ENCODE results near the gene KAZN. TPM values are rescaled to one million over a fixed set of nuclear protein-coding genes. Genes with fewer than 3 reads are reported as not detected.

KAZN gene
- total RNA-seq, 6 experiments from 2014 or later: 13.1 to 22.3 (median 20.7) TPM

GRCh38 chr1:14678011-14678638, 79.6 kb downstream of the KAZN start:
- TF ChIP-seq CTCF (IDR thresholded peaks at IDR 0.05): no peak
- Mint-ChIP-seq H3K9me3 (peaks cover 47% of the 10 kb centered on the region), H3K27ac (no peak overlapping the region), H3K36me3 (ENCODE audit: low read depth) (no peaks in the 10 kb centered on the region), H3K27me3 (ENCODE audit: insufficient read depth) (no peaks in the 10 kb centered on the region; the same call in 1 of the 2 replicates), H3K4me3 (no peak overlapping the region), H3K4me1 (ENCODE audit: low read depth) (no peaks in the 10 kb centered on the region)
- DNase-seq: no peak

GRCh38 chr1:14679027-14679688, 80.7 kb downstream of the KAZN start:
- peaks cover 46% of the 10 kb centered on the region for H3K9me3 Mint-ChIP-seq
- no peaks in the 10 kb centered on the region for H3K4me1 Mint-ChIP-seq (ENCODE audit: low read depth)
- no peaks in the 10 kb centered on the region for H3K36me3 Mint-ChIP-seq (ENCODE audit: low read depth)
- H3K4me3 Mint-ChIP-seq: no peak overlapping the region
- no peaks in the 10 kb centered on the region; the same call in 1 of the 2 replicates for H3K27me3 Mint-ChIP-seq (ENCODE audit: insufficient read depth)
- no peak for TF ChIP-seq CTCF (IDR thresholded peaks at IDR 0.05)
- no peak overlapping the region for H3K27ac Mint-ChIP-seq
- DNase-seq: no peak

DNA sequence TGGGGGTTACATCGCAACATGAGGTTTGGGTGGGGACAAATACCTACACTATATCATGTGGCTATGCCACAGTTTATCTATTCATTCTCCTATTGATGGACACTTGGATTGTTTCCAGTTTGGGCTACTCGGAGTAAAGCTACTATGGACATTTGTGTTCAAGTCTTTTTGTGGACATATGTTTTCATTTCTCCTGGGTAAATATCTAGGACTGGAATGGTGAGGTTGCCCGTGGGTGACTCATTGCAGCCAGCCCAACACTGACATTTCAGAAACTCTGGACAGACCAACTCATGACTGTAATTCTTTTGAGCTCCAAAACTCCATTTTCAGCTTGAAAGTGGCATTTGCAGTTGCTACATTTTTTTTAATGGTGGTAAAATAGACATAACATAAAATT, 82.7 kb downstream of the KAZN start:
- TF ChIP-seq CTCF (IDR thresholded peaks at IDR 0.05): no peak
- Mint-ChIP-seq H3K9me3 (peaks cover 45% of the 10 kb centered on the region), H3K36me3 (ENCODE audit: low read depth) (no peaks in the 10 kb centered on the region), H3K4me3 (no peak overlapping the region), H3K4me1 (ENCODE audit: low read depth) (no peaks in the 10 kb centered on the region), H3K27me3 (ENCODE audit: insufficient read depth) (no peaks in the 10 kb centered on the region; the same call in 1 of the 2 replicates), H3K27ac (no peak overlapping the region)
- DNase-seq: no peak

GRCh38 chr1:14682941-14683621, 84.6 kb downstream of the KAZN start:
- H3K36me3 Mint-ChIP-seq (ENCODE audit: low read depth): no peaks in the 10 kb centered on the region
- no peak for TF ChIP-seq CTCF (IDR thresholded peaks at IDR 0.05)
- H3K4me1 Mint-ChIP-seq (ENCODE audit: low read depth): no peaks in the 10 kb centered on the region
- no peak overlapping the region for H3K4me3 Mint-ChIP-seq
- no peaks in the 10 kb centered on the region; the same call in none of the 2 replicates for H3K27me3 Mint-ChIP-seq (ENCODE audit: insufficient read depth)
- no peak overlapping the region for H3K27ac Mint-ChIP-seq
- DNase-seq: no peak
- H3K9me3 Mint-ChIP-seq: peaks cover 49% of the 10 kb centered on the region

- Mint-ChIP-seq H3K4me3 (no peak overlapping the region), H3K27ac (no peak overlapping the region)
These were observed 86.6 kb downstream of the KAZN start for GRCh38 chr1:14685078-14685477.

More at GRCh38 chr1:14685078-14685477, 86.6 kb downstream of the KAZN start:
- no peak for DNase-seq
- TF ChIP-seq CTCF (IDR thresholded peaks at IDR 0.05): no peak
- H3K9me3 Mint-ChIP-seq: peaks cover 53% of the 10 kb centered on the region
- no peaks in the 10 kb centered on the region for H3K4me1 Mint-ChIP-seq (ENCODE audit: low read depth)
- H3K36me3 Mint-ChIP-seq (ENCODE audit: low read depth): no peaks in the 10 kb centered on the region
- no peaks in the 10 kb centered on the region; the same call in none of the 2 replicates for H3K27me3 Mint-ChIP-seq (ENCODE audit: insufficient read depth)

Measured in HFFc6 (cell line).